Stimulated activated CD8-positive, alpha-beta memory T cell treated with anti-CD3 and anti-CD28 coated beads, Interleukin-4, amount 100 ng/mL, for 24 hours (primary cell): ENCODE results near the gene ELF2.
"Not testable (repeated sequence)": the region's sequence is repeated elsewhere in the genome, so short reads cannot be mapped to it uniquely, and the experiment has no call there.

ENCODE experiments used
- DNase-seq: peaks from one replicate; pipeline ENCODE4 v3.0.0-alpha.2; 2020; ENCODE audit warnings: low read depth

The ELF2 gene

GRCh38 chr4:139184129-139184528 lies 7.1 kb upstream of the ELF2 start:
- no peak for DNase-seq

DNA sequence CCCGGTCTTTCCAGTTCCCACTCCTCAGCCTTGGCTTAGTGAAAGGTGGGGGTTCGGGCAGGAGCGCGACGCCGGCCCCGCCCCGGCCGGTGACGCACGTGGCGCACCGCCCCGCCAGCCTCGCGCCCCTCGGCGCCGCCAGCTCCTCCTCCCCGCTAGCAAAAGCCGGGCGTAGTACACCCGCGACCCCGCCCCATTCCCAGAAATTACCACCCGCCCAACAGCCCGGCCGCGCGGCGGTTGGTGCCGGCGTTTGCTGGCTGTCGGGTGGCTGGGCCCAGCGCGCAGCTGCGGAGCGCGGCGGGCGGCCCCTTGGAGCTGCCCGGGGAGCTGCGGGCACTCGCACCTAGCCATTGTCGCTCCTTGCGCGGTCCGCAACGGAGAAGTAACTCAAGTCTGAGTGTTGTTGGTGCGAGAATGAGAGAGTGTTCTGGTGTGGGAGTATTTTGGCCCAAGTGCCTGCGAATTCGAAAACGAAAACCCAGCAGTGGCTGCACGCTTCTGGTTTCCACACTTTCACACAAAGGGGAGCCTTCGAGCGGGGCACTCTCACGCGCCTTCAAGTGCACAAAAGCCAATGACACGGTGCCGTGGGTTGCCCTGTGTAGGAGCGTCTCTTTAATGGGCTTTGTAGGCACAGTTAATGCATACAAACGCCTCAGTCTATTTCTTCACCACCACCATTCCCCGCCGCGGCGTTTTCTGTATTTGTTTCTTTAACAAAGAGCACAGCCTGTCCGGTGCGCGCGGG lies 1.0 kb upstream of the ELF2 start:
- peak; percentile 83 for DNase-seq

DNA sequence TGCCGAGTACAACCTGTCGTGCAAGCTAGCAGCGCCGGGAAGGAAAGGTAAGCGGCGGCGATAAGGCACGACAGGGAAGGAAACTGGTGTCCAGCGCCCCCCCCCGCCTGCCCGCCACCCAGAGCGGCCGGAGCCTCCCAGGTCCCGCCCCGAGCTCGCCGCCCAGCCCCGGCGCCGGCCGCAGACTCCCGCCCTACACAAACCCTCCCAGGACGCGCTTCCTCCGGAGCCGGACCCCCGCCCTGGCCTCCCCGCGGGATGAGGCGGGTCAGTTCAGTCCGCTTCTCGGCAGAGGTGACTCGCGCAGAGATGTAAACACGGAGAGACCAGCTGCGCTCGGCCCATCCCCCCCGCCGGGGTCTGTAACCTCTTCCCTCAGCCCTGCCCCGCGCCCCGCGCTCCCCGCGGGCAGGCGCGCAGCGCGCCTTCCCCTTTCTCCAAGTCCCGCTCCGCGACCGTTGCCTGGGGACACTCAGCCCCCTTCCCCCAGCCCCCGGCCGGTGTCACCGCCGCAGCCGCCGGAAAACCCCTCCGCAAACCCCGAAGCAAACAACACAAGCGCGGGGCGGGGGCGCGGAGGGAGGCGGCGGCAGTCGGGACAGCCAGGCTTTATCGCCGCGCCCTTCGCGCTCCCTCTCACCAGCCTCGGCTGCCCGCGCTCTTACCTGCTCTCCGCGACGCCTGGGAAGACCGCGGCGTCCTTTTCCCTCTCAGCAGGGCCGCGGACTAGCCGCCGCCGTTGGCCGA lies 543 bp downstream of the ELF2 start:
- peak; percentile 50 for DNase-seq

DNA sequence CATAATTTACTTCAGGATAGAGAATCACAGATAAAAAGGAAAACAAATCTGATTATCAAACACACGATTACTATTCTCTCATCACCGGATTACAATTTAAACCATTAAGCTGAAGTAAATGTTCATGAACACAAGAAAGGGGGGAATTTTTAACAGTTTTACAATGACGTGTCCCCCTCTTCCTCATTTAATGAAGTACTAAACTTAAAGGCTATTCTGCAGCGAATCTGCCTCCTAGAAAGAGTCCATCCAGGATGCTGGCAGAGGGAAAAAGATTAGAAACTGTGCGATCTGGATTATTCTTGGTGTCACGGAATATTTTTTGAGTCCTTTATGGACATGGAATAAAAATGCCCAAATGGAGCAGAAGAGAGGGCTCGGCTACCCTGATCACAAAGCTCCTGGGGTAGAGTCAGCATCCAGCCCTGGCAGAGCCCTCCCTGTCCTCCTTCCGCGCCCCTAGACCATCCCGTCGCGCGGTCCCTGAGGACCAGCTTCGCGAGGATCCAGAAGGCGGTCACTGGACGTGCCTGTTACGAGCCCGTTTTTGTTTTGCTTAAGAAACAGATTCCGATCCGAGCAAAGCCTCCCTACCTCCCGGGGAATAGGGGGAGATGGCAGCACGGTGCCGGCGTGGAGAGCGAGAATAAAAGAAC lies 1.2 kb downstream of the ELF2 start:
- DNase-seq: no peak

DNA sequence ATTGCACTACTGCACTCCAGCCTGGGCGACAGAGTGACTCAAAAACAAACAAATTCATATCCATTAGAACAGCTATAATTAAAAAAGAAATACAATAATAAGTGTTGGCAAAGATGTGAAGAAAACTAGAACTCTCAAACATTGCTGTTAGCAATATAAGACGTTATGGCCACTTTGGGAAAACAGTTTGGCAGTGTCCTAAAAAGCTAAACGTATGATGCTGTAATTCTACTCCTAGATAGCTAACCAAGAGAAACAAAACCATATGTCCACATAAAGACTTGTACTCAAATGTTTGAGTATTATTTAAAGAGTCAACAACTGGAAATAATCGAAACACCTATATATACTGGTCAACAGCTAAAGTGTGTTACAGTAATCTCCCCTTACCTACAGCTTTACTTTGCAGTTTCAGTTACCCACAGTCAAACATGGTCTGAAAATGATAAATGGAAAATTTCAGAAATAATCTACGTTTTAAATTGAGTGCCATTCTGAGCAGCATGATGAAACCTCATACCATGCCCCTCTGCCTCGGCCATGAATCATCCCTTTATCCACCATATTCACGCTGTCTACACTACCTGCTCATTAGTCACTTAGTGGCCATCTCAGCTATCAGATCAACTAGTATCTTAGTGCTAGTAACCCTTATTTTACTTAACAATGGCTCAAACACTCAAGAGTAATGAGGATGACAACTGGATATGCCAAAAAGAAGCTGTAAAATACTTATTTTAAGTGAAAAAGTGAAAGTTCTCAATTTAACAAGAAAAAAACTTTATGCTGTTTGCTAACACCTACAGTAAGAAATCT lies 4.9 kb downstream of the ELF2 start:
- no peak for DNase-seq

GRCh38 chr4:139170932-139171331 lies 6.1 kb downstream of the ELF2 start:
- no peak for DNase-seq

- DNase-seq: no peak
These were observed 9.1 kb downstream of the ELF2 start for GRCh38 chr4:139167774-139168444.

DNA sequence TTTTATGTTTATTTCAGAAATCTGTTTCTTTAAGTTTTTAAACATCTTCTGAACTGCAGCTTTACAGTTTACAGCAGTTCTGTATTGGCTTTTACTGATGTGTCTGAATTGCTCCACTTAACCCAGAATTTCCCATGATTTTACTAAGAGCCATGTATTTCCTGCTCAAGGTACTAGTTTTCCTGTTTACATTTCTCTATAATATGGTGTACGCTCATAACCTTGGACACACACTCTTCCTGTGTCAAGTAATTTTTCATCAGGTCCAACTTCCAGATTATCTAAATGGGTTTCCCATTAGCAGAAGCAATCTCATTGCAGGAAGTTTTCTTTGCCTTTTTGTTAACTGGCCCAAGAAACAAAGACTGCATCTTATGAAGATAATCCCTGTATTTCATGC lies 12.3 kb downstream of the ELF2 start:
- no peak for DNase-seq

DNA sequence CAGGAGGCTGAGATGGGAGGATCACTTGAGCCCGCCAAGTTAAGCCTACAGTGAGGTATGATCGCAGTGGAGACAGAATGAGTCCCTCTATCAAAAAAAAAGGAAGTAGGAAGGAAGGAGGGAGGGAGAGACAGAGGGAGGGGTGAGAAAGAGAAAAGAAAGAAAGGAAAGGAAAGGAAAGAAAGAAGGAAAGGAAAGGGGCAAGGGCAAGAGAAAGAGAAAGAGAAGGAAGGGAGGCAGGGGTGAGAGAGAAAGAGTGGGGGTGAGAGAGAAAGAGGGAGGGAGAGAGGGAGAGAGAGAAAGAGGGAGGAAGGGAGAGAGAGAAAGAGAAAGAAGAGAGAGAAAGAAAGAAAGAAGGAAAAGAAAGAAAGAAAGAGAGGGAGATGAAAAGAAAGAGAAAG lies 13.2 kb downstream of the ELF2 start:
- DNase-seq: no peak

DNA sequence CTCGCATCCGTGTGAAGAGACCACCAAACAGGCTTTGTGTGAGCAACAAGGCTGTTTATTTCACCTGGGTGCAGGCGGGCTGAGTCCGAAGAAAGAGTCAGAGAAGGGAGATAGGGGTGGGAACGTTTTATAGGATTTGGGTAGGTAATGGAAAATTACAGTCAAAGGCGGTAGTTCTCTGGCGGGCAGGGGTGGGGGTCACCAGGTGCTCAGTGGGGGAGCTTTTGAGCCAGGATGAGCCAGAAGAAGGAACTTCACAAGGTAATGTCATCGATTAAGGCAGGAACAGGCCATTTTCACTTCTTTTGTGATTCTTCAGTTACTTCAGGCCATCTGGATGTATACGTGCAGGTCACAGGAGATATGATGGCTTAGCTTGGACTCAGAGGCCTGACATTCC lies 19.0 kb downstream of the ELF2 start:
- DNase-seq: not testable (repeated sequence)

GRCh38 chr4:139154952-139155557 lies 22.0 kb downstream of the ELF2 start:
- DNase-seq: no peak

GRCh38 chr4:139154538-139154937 lies 22.5 kb downstream of the ELF2 start:
- DNase-seq: no peak

DNA sequence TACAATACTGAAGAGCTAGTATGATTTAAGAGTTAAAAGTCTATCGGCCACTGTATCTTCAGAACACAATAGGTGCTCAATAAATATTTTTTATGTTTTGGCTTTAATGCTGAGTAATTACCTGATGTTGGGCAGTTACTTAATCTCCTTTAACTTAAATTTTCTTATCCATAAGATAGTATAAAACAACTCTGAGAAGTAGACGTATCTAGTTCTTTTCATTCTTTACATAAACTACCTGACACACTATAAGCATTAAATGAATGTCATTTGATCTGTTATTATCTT lies 22.9 kb downstream of the ELF2 start:
- DNase-seq: no peak

- DNase-seq: no peak
These were observed 23.4 kb downstream of the ELF2 start for GRCh38 chr4:139153411-139154133.

DNA sequence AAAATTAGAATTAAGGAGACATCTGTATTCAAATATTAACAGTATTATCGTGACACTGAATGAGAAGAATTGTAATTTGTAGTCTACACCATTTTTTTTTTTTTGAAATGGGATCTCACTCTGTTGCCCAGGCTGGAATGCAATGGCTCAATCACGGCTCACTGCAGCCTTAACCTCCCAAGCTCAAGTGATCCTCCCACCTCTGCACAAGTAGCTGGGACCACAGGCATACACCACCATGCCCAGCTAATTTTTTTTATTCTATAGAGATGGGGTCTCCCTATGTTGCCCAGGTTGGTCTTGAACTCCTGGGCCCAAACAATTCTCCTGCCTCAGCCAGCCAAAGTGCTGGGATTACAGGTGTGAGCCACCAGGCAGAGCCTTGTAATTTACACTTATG lies 24.8 kb downstream of the ELF2 start:
- DNase-seq: no peak

- no peak for DNase-seq
These were observed 29.9 kb downstream of the ELF2 start for GRCh38 chr4:139146926-139147629.

- DNase-seq: no peak
These were observed 31.5 kb downstream of the ELF2 start for GRCh38 chr4:139145552-139145932.

GRCh38 chr4:139144911-139145551 lies 32.0 kb downstream of the ELF2 start:
- DNase-seq: no peak

- DNase-seq: no peak
These were observed 32.7 kb downstream of the ELF2 start for GRCh38 chr4:139144161-139144859.
